GM19324 (cell line): Measurements from ENCODE around the gene RTEL1.

Experiments
- ATAC-seq: cut with Tn5 transposase; IDR thresholded peaks from one replicate; pipeline ENCODE4 v1.9.1; 2021; ENCODE audit warnings: mild to moderate bottlenecking, moderate library complexity; ENCODE audit not compliant: unreplicated experiment, low FRiP score

RTEL1 gene

DNA sequence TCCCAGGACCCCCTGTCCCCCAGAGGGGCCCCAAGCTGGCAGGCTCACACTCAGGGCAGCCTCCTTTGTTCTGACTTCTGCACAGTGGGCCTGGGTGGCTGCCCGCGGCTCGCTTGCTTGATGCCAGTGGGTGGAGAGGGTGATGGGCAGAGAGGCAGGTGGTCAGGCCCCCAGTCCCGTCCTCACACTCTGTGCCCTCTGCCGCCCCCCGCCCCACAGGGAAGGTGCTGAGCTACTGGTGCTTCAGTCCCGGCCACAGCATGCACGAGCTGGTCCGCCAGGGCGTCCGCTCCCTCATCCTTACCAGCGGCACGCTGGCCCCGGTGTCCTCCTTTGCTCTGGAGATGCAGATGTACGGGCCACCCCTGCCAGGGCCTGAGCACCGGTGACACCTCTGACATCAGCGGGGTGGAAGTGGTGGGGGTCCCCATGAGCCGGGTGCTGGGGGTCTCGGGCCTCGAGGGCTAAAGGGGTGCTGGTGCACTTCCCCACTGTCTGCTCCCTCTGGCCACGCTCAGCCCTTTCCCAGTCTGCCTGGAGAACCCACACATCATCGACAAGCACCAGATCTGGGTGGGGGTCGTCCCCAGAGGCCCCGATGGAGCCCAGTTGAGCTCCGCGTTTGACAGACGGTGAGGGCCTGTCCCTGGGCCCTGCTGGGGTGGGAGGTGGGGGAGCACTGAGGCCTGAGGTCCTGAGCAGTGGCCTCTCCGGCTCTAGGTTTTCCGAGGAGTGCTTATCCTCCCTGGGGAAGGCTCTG lies 29.5 kb downstream of the RTEL1 start:
- no peak for ATAC-seq

DNA sequence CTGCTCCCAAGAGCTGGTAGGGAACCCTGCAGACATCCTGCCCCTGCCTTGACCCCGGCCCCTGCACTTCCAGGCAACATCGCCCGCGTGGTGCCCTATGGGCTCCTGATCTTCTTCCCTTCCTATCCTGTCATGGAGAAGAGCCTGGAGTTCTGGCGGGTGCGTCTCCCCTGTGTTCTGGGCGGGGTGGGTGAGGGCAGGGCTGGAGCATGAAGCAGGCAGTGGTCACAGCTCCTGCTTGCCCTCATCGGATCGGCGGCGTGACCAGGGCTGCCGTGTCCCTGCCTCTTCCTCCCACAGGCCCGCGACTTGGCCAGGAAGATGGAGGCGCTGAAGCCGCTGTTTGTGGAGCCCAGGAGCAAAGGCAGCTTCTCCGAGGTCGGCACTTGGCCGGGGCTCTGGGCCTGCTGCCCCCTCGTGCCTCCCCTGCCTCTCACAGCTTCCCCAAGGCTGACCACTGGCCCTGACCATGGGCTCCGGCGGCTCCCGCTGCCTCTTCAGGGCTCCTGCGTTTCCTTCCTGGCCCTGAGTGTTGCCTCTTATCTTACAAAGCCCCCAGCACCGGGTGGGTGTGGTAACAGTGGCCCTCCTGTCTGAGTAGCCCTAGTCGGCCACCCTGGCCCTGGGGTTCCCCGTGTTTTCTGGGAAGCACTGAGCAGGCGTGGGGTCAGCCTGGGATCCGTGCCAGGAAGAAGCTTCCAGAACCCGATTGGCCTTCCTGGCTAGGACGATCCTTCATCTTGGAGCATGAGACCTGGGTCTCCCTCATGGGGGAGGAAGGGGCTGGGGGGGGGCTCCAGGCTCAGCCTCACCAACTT lies 30.3 kb downstream of the RTEL1 start:
- no peak for ATAC-seq

DNA sequence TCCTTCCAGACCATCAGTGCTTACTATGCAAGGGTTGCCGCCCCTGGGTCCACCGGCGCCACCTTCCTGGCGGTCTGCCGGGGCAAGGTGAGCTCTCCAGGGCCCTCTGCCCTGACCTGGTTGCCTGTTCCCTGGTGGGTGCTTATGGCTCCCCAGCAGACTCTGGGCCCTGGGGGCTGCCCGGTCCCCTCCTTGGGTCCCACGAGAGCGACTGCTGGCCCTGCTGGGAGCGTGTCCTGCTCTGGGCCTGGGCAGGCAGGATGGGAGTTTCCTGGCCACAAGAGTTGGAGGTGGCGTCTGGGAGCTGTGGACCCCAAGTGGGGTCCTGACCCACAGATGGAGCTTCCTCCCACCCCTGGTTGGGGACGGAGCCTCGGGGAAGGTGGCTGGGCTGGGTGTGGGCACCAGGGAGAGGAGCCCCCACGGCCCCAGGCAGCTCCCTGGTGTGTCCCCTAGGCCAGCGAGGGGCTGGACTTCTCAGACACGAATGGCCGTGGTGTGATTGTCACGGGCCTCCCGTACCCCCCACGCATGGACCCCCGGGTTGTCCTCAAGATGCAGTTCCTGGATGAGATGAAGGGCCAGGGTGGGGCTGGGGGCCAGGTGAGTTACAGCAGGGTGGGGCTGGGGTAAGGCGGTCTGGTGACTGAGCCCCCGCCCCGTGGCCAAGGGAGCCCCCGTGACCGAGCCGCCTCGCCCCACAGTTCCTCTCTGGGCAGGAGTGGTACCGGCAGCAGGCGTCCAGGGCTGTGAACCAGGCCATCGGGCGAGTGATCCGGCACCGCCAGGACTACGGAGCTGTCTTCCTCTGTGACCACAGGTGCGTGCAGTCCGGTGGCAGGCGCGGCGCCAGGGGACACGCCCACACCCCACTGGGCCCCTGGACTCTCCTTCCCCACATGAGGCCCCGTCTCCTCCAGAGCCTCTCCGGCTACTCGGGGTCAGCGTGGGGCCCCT lies 31.2 kb downstream of the RTEL1 start:
- no peak for ATAC-seq

DNA sequence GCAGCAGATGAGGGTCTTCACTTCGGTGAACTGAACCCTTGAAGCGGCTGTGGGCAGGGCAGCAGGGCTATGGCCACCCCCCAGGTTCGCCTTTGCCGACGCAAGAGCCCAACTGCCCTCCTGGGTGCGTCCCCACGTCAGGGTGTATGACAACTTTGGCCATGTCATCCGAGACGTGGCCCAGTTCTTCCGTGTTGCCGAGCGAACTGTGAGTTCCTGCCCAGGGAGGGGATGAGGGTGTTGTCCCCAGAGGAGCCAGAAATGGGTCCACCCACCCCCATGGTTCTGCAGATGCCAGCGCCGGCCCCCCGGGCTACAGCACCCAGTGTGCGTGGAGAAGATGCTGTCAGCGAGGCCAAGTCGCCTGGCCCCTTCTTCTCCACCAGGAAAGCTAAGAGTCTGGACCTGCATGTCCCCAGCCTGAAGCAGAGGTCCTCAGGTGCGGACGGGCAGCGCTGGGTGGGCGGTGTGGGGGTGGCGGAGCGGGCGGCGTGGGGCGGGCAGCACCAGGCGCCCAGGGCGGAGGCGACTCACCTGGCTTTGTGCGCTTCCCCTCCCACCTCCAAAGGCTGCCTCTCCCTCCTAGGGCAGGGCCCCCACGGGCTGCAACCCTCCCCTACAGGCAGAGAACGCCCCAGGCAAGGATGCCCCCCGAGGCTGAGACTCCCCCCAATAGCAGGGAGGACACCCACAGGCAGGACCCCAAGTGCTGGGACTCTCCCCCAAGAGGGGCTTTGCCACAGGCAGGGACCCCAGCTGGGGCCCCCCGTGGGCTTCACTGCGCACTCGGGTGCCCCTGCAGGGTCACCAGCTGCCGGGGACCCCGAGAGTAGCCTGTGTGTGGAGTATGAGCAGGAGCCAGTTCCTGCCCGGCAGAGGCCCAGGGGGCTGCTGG lies 32.1 kb downstream of the RTEL1 start:
- ATAC-seq, result no peak

DNA sequence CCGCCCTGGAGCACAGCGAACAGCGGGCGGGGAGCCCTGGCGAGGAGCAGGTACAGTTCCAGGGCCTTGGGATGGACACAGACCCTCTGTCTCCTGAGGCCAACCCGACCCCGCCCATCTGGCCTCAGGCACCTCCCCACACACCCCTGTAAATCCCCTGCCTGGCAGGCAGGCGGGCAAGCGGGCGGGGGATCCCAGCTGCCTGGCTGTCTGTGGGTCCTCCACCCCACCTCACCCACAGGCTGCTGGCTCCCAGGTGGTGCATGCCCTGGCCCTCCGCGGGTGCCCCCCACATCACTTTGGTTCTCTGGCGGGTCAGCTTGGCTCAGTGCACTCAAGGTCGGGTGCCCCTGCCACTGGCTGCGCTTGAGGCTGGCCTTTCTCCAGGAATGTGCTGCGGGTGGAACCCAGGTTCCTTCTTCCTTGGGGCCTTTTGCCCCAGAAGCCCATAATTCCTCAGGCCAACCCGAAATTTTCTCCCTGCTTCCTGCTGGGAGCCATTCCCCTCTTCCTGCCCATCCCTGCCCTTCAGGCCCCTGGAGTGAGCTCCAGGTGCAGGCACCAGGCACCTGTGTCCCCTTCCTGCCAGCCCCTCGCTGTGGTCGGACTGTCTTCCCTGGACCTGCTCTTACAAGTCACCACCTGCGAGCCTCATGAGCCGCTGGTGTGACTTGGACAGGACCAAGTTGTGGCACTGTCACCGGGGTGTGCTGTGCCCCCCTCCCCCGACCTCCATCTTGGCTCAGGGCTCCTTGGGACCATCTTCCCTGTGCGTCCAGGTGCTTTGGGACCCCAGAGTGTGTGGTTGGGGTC lies 33.0 kb downstream of the RTEL1 start:
- no peak for ATAC-seq

DNA sequence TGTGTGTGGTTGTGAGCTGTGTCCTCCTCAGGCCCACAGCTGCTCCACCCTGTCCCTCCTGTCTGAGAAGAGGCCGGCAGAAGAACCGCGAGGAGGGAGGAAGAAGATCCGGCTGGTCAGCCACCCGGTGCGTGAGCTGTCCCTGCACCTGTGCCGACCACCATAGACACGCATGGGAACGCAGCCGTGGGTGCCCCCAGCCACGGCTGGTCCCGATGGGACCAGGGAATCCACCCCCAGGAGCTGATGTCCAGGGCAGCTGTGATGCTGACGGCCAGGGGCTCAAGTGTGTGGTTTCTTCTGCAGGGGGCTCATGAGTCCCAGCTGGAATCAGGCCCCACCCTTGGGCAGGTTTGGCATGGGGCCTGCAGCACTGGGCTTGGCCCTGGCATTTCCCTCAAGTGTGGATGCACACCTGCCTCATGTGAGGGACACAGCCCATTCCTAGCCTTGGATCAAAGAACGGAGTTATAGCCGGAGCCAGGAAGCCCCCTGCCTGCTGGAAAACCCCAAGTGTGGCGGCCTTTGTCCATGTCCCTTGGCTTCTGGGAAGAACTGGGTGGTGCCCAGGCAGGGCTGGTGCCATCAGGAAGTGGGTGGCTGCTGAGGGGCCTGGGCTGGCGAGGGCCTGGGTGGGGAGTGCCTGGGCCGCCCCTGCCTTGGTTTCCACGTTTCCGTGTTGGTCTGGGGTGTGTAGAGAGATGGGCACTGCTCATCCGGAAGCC lies 33.8 kb downstream of the RTEL1 start:
- no peak for ATAC-seq

DNA sequence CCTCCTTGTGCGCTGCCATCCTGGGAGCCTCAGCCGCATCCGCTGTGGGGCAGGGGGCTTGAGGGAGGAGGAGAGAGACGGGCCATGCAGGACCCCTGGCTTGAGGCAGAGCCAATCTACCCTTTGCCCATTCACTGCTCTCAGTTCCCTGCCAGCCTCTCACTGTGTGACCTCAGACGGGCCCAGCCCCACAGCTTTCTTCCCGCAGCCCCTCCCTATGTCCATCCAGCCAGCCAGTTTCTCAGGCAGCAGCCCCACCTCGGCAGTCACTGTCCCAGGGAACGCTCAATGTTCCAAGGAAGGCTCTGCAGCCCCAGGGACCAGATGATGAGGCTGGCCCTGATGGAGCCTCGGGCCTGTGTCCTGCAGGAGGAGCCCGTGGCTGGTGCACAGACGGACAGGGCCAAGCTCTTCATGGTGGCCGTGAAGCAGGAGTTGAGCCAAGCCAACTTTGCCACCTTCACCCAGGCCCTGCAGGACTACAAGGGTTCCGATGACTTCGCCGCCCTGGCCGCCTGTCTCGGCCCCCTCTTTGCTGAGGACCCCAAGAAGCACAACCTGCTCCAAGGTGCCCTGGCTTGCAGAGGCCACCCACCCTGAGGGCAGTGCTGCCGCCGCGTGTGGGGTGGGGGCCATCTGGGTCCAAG lies 34.4 kb downstream of the RTEL1 start:
- no peak for ATAC-seq

DNA sequence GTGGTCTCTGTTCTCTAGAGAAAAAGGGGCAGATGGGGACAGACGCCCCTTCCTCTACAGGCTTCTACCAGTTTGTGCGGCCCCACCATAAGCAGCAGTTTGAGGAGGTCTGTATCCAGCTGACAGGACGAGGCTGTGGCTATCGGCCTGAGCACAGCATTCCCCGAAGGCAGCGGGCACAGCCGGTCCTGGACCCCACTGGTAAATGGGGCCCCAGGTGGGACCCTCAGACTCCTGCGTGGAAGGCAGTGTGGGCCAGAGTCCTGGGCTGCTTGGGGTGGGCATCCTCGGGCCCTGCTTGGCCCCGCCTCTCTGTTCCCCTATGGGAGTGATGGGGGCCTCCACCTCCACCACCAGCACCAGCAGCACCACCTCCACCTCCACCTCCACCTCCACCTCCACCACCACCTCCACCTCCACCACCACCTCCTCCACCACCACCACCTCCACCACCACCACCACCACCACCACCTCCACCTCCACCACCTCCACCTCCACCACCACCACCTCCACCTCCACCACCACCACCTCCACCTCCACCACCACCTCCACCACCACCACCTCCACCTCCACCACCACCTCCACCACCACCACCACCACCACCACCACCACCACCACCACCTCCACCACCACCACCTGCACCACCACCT lies 35.1 kb downstream of the RTEL1 start:
- ATAC-seq, result no peak

DNA sequence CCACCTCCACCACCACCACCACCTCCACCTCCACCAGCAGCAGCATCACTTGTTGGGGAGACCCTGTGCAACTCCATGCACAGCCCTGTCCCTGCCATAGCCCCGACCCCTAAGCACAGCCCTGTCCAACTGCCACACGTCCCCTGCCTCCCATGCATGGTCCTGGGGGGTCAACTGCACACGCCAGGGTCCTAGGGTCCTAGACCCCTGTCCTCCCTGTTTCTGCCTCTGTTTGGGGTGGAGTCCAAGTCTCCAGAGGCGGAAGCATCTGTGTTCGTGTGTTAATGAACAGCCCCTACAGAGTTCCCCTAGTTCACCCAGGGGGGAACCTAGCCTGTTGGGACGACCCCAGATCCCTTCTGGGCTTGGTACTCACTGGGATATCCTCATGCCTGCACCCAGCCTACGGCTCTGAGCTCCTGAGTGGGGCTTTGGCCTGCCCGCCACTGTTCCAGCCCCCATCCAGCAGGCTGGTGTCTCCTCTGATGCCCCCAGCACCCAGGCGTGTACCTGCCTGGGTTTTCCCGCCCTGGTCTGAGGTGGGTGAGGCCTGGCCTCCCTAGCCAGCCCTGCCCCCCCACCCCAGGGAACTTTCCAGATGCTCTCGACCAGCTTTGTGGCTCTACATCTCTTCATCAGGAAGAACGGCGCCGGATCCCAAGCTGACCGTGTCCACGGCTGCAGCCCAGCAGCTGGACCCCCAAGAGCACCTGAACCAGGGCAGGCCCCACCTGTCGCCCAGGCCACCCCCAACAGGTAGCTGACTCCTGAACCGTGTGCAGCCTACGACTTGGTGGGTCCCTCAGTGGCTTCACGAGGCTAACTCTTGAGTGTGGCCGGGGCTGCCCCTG lies 35.8 kb downstream of the RTEL1 start:
- ATAC-seq, result no peak

DNA sequence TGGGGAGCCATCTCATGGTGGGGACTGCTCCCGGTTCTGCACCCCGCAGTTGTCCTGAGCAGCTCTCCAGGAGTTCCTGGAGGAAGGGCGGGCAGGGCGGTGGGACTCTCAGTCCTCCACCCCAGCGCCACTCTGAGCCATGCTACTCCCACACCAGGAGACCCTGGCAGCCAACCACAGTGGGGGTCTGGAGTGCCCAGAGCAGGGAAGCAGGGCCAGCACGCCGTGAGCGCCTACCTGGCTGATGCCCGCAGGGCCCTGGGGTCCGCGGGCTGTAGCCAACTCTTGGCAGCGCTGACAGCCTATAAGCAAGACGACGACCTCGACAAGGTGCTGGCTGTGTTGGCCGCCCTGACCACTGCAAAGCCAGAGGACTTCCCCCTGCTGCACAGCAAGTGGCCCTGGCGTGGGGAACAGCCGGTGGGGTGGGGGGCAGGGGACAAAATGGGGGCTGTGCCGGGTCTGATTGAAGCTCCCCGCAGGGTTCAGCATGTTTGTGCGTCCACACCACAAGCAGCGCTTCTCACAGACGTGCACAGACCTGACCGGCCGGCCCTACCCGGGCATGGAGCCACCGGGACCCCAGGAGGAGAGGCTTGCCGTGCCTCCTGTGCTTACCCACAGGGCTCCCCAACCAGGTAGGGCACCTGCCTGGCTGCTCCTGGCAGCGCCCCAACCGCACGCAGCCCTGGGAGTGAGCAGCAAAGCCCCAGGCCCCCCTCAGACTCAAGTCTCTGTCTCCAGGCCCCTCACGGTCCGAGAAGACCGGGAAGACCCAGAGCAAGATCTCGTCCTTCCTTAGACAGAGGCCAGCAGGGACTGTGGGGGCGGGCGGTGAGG lies 36.7 kb downstream of the RTEL1 start:
- no peak for ATAC-seq

DNA sequence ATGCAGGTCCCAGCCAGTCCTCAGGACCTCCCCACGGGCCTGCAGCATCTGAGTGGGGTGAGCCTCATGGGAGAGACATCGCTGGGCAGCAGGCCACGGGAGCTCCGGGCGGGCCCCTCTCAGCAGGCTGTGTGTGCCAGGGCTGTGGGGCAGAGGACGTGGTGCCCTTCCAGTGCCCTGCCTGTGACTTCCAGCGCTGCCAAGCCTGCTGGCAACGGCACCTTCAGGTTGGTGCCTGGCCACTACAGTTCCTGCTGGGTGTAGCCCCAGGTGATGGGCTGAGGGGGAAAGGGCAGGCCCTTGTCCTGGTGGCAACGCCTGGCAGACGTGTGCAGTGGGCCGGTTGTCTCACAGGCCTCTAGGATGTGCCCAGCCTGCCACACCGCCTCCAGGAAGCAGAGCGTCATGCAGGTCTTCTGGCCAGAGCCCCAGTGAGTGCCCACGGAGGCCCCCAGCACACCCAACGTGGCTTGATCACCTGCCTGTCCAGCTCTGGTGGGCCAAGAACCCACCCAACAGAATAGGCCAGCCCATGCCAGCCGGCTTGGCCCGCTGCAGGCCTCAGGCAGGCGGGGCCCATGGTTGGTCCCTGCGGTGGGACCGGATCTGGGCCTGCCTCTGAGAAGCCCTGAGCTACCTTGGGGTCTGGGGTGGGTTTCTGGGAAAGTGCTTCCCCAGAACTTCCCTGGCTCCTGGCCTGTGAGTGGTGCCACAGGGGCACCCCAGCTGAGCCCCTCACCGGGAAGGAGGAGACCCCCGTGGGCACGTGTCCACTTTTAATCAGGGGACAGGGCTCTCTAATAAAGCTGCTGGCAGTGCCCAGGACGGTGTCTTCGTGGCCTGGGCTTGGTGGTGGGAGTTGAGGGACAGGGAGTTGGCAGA lies 37.6 kb downstream of the RTEL1 start:
- ATAC-seq, result no peak

DNA sequence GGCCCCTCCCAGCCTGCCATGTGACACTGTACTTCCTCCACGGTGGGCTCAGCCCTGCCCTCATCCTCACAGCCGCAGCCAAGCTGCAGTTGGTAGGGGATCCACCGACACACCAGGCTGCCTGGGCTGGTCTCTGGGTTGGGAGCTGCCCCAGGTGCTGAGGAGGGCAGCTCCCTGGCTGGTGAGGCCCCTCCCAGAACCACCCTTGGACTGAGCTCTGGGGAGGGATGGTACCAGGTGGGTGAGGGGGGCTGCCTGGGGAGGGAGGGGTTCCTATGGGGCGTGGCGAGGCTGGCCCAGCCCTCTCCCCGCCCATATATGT lies 38.2 kb downstream of the RTEL1 start:
- ATAC-seq, result no peak

DNA sequence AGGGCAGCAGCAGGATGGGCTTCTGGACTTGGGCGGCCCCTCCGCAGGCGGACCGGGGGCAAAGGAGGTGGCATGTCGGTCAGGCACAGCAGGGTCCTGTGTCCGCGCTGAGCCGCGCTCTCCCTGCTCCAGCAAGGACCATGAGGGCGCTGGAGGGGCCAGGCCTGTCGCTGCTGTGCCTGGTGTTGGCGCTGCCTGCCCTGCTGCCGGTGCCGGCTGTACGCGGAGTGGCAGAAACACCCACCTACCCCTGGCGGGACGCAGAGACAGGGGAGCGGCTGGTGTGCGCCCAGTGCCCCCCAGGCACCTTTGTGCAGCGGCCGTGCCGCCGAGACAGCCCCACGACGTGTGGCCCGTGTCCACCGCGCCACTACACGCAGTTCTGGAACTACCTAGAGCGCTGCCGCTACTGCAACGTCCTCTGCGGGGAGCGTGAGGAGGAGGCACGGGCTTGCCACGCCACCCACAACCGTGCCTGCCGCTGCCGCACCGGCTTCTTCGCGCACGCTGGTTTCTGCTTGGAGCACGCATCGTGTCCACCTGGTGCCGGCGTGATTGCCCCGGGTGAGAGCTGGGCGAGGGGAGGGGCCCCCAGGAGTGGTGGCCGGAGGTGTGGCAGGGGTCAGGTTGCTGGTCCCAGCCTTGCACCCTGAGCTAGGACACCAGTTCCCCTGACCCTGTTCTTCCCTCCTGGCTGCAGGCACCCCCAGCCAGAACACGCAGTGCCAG lies 38.7 kb downstream of the RTEL1 start, which contains the start of gene TNFRSF6B:
TNFRSF6B (plus strand) TSS at position 25 of the 729 bp plus-strand sequence; CDS start at position 141, 116 bp downstream.
- no peak for ATAC-seq

DNA sequence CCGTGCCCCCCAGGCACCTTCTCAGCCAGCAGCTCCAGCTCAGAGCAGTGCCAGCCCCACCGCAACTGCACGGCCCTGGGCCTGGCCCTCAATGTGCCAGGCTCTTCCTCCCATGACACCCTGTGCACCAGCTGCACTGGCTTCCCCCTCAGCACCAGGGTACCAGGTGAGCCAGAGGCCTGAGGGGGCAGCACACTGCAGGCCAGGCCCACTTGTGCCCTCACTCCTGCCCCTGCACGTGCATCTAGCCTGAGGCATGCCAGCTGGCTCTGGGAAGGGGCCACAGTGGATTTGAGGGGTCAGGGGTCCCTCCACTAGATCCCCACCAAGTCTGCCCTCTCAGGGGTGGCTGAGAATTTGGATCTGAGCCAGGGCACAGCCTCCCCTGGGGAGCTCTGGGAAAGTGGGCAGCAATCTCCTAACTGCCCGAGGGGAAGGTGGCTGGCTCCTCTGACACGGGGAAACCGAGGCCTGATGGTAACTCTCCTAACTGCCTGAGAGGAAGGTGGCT lies 39.3 kb downstream of the RTEL1 start:
- no peak for ATAC-seq
